ENCODE measurements around the gene ANKRD45.
"Not testable (repeated sequence)": the region's sequence is repeated elsewhere in the genome, so short reads cannot be mapped to it uniquely, and the experiment has no call there.

ANKRD45 gene

GRCh38 chr1:173642450-173643139, 27.1 kb downstream of the ANKRD45 start:
- DNase-seq (ENCODE audit: low read depth, low spot score), result not testable (repeated sequence)

- no peak for DNase-seq (ENCODE audit: low read depth, low spot score)
Observed at GRCh38 chr1:173639102-173639501, 30.5 kb downstream of the ANKRD45 start.

GRCh38 chr1:173638043-173639021, 31.3 kb downstream of the ANKRD45 start:
- no peak for DNase-seq (ENCODE audit: low read depth, low spot score)

GRCh38 chr1:173637236-173638042, 32.2 kb downstream of the ANKRD45 start:
- DNase-seq (ENCODE audit: low read depth, low spot score), result not testable (repeated sequence)

DNA sequence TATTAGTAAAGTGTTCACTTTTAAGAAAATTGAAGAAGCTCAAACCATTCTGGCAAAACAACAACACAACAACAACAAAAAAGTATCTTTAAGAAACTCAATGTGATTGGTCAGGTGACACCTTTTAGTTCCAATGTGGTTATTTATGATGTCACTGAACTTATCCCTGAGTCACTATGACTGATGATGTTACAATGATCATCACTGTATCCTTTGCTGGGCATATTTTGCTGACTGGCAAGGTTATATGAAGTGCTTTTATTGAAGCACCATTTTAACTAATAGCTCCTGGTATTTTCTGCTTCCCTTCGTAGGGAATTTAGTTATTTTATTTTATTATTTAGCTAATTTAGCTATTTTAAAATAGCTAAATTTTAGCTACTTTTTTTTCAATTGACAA, 34.5 kb downstream of the ANKRD45 start, which contains the start of gene TEX50:
TSS of gene TEX50 (plus strand) at position 223 of the 400 bp plus-strand sequence. CDS start 184 bp downstream, outside the sequence.
- no peak for DNase-seq (ENCODE audit: low read depth, low spot score)

DNA sequence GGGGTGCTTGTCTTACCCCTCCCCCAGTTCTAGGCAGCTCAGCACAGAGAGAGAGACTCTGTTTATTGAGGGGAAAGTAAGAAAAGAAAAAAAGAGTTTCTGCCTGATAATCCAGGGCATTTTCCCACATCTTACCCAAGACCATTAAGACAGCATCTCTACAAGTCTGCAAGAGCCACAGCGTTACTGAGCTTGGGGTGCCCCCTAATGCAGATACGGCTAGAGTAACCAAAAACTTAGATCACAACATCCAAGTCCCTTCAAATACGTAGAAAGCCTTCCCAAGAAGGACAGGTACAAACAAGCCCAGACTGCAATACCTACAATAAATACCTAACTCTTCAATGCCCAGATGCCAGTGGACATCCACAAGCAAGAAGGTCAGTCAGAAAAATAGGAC, 40.8 kb downstream of the ANKRD45 start:
- DNase-seq (ENCODE audit: low read depth, low spot score), result no peak

GRCh38 chr1:173627269-173627668, 42.4 kb downstream of the ANKRD45 start:
- DNase-seq (ENCODE audit: low read depth, low spot score), result no peak

GRCh38 chr1:173616859-173617258, 52.8 kb downstream of the ANKRD45 start:
- no peak for DNase-seq (ENCODE audit: low read depth, low spot score)

DNA sequence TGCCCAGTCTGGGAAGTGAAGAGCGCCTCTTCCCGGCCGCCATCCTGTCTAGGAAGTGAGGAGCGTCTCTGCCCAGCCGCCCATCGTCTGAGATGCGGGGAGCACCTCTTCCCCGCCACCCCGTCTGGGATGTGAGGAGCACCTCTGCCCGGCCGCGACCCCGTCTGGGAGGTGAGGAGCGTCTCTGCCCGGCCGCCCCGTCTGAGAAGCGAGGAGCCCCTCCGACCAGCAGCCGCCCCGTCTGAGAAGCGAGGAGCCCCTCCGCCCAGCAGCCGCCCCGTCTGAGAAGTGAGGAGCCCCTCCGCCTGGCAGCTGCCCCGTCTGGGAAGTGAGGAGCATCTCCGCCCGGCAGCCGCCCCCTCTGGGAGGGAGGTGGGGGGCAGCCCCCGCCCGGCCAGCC, 56.6 kb downstream of the ANKRD45 start:
- DNase-seq (ENCODE audit: low read depth, low spot score), result not testable (repeated sequence)

DNA sequence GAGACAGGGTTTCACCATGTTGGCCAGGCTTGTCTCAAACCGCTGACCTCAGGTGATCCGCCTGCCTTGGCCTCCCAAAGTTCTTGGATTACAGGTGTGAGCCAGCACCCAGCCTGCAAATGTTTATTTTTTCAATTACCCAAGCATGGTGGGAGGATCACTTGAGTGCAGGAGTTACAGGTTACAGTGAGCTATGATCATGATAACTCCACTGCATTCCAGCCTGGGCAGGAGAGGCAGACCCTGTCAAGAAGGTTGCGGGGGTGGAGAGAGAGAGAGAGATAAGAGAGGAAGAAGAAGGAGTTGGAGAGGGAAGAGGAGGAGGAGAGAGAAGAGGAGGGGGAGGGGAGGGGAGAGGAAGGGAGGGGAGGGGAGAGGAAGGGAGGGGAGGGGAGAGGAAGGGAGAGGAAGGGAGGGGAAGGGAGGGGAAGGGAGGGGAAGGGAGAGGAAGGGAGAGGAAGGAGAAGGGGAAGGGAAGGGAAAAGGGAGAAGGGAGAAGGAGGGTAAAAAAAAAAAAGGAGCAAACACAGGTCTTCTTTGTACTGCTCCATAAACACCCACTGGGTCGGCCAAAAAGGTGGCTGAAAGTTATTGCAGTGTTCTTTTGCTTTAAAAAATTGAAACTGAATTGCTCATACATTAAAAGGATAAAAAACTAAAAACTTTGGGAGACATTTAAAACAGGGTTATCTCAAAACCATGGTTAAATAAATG, 61.0 kb downstream of the ANKRD45 start:
- no peak for DNase-seq (ENCODE audit: low read depth, low spot score)

DNA sequence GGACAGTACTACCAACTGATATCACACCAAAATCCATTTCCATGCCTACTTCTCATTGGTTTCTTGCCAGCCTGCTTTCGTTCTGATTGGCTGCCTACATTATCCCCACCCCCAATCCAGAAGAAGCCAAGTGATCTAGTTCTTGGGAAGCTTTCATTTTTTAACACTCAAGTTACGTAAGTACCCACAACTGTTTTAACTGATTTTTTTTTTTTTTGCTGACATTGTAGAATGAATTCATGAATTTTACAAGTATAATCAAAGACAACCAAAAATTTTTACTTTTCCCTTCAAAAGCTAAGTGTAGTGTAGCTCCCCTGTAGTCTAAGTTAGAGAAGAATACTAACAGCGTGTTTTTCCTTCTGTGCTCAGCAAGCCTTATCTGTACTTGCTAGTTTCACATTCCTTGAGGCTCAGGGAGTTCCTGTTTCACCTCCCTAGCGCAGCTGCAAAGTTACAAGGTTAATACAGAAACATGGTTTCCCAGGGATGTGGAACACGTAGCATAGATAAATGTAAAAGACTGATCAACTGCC, 66.5 kb downstream of the ANKRD45 start, which contains the start of gene SLC9C2:
TSS of gene SLC9C2 (minus strand) at position 17 of the 536 bp plus-strand sequence. CDS start 1,296 bp downstream, outside the sequence.
- no peak for DNase-seq (ENCODE audit: low read depth, low spot score)

GRCh38 chr1:173601588-173601987, 68.1 kb downstream of the ANKRD45 start:
- no peak for DNase-seq (ENCODE audit: low read depth, low spot score)

- DNase-seq (ENCODE audit: low read depth, low spot score), result no peak
Observed at GRCh38 chr1:173596097-173596825, 73.4 kb downstream of the ANKRD45 start.

DNA sequence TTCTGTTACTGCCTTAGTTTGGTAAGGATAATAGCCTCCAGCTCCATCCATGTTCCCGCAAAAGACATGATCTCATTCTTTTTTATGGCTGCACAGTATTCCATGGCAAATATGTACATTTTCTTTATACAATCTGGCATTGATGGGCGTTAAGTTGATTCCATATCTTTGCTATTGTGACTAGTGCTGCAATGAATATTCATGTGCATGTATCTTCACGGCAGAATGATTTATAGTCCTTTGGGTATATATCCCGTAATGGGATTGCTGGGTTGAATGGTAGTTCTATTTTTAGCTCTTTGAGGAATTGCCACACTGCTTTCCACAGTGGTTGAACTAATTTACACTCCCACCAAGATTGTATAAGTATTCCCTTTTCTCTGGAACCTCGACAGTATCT, 78.5 kb downstream of the ANKRD45 start:
- not testable (repeated sequence) for DNase-seq (ENCODE audit: low read depth, low spot score)

DNA sequence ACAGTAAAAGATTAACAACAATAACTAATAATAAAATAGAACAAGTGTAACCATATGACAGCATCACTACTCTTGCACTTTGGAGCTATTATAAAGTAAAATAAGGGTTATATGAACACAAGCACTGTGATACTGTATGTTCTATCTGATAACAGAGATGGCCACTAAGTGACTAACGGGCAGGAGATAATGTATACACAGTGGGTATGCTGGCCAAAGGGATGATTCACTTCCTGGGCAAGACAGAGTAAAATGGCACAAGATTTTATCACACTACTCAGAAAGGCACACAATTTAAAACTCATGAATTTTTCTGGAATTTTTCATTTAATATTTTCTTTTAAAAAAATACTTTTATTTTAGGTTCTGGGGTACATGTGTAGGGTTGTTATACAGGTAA, 79.1 kb downstream of the ANKRD45 start:
- DNase-seq (ENCODE audit: low read depth, low spot score), result no peak

- no peak for DNase-seq (ENCODE audit: low read depth, low spot score)
Observed at GRCh38 chr1:173581383-173582079, 88.1 kb downstream of the ANKRD45 start.

DNA sequence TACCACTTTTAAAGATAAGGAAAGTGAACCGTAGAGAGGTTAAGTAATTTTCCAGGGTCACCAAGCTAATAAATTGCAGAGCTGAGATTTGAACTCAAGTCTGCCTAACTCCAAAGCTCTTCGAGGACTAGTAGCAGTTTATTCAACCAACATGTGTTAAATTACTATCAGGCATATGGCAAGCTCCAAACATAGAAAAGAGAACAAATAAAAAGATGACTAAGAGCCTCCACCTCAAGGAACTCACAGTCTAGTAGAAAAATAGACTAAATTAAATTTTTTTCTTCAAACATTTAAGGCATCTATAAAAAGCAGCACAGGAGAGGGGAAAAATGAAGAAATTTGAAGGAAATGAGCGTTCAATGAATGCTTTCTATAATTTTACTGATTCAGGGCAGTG, 89.0 kb downstream of the ANKRD45 start:
- no peak for DNase-seq (ENCODE audit: low read depth, low spot score)

GRCh38 chr1:173580071-173580470, 89.6 kb downstream of the ANKRD45 start:
- no peak for DNase-seq (ENCODE audit: low read depth, low spot score)

GRCh38 chr1:173573596-173573995, 96.1 kb downstream of the ANKRD45 start:
- DNase-seq (ENCODE audit: low read depth, low spot score), result no peak

Measured in smooth muscle cell of the brain vasculature (primary cell).